ENCODE results near the gene ADAMTSL1.

The ADAMTSL1 gene

DNA sequence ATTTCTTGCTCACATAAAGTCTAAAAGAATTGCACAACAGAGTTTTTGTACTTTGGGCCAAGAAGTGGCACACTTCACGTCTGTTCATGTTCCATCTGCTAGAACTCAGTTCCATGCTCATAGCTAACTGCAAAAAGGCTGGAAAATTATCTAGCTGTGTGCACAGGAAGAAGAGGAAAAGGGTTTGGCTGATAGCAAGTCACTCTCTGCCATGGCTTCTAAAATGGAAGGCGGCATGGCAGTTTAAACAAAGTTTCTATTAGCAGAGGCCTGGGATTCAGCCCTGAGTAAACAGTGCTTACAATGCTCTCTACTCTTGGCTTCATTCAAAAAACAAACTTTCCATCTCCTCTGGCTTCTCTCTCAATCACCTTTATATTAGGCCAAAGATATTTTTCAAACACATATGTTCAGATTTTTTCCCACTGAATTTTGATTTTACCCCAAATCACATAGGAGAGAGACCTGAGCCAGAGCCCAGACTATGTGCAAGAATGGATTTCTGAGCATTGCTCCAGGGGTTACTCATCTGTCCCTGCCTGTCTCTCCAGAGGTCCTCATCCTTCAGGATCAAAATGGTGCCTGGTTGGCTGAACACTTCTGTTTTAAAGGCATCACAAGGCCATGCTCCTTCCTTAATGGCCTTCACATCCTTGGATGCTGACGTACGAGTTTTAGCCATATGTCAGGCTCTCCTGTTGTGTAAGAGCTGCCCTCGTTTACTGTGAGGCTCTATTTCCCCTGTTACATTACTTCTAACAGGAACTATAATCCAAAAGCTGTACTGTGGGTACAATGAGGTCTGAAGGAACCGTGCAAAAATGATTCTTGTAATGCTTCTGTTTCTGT lies 332.5 kb downstream of the ADAMTSL1 start:
- Histone ChIP-seq H3K27ac (replicated peaks) (no peak overlapping the region), H3K4me3 (replicated peaks; ENCODE audit: insufficient read depth, low read length) (no peak overlapping the region), H3K27me3 (ENCODE audit: insufficient read depth, poor library complexity, severe bottlenecking) (no peaks in the 10 kb centered on the region)
- TF ChIP-seq POLR2AphosphoS5 (IDR thresholded peaks at IDR 0.05; ENCODE audit: low read depth): no peak
- TF ChIP-seq, protein P1, sequence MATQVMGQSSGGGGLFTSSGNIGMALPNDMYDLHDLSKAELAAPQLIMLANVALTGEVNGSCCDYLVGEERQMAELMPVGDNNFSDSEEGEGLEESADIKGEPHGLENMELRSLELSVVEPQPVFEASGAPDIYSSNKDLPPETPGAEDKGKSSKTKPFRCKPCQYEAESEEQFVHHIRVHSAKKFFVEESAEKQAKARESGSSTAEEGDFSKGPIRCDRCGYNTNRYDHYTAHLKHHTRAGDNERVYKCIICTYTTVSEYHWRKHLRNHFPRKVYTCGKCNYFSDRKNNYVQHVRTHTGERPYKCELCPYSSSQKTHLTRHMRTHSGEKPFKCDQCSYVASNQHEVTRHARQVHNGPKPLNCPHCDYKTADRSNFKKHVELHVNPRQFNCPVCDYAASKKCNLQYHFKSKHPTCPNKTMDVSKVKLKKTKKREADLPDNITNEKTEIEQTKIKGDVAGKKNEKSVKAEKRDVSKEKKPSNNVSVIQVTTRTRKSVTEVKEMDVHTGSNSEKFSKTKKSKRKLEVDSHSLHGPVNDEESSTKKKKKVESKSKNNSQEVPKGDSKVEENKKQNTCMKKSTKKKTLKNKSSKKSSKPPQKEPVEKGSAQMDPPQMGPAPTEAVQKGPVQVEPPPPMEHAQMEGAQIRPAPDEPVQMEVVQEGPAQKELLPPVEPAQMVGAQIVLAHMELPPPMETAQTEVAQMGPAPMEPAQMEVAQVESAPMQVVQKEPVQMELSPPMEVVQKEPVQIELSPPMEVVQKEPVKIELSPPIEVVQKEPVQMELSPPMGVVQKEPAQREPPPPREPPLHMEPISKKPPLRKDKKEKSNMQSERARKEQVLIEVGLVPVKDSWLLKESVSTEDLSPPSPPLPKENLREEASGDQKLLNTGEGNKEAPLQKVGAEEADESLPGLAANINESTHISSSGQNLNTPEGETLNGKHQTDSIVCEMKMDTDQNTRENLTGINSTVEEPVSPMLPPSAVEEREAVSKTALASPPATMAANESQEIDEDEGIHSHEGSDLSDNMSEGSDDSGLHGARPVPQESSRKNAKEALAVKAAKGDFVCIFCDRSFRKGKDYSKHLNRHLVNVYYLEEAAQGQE (IDR thresholded peaks at IDR 0.05; ENCODE audit: insufficient replicate concordance, low read depth): no peak
- TF ChIP-seq, protein P2, sequence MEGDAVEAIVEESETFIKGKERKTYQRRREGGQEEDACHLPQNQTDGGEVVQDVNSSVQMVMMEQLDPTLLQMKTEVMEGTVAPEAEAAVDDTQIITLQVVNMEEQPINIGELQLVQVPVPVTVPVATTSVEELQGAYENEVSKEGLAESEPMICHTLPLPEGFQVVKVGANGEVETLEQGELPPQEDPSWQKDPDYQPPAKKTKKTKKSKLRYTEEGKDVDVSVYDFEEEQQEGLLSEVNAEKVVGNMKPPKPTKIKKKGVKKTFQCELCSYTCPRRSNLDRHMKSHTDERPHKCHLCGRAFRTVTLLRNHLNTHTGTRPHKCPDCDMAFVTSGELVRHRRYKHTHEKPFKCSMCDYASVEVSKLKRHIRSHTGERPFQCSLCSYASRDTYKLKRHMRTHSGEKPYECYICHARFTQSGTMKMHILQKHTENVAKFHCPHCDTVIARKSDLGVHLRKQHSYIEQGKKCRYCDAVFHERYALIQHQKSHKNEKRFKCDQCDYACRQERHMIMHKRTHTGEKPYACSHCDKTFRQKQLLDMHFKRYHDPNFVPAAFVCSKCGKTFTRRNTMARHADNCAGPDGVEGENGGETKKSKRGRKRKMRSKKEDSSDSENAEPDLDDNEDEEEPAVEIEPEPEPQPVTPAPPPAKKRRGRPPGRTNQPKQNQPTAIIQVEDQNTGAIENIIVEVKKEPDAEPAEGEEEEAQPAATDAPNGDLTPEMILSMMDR (IDR thresholded peaks at IDR 0.05; ENCODE audit: insufficient read depth, low read length): no peak
- no peak for TF ChIP-seq SPI1 (IDR thresholded peaks at IDR 0.05; ENCODE audit: borderline replicate concordance, low read depth)
- TF ChIP-seq GABPA (IDR thresholded peaks at IDR 0.05; ENCODE audit: low read depth): no peak
- no peak for DNase-seq (ENCODE audit: low read depth in 1 of 2, low spot score in 1 of 2)

DNA sequence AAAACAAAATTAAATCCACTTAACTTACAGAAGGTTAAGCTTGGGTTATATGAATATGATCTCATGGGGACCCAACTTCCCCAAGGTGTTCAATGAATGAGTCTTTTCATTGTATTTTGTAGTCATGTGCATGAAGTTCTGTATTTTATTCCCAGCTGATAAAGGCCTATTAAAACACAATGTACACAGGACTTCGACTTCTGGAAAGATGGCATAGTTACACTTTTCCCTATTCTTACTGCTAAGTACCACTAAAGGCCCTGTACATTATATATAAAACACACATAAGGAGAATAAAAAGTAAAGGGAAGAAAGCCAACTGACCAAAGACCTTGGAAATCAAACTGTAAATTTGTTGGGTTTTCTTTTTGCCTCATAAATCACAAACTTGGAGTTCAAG lies 336.6 kb downstream of the ADAMTSL1 start:
- no peaks in the 10 kb centered on the region for H3K27me3 ChIP-seq (ENCODE audit: insufficient read depth, poor library complexity, severe bottlenecking)
- DNase-seq (ENCODE audit: low read depth in 1 of 2, low spot score in 1 of 2): no peak
- TF ChIP-seq POLR2AphosphoS5 (IDR thresholded peaks at IDR 0.05; ENCODE audit: low read depth): no peak
- TF ChIP-seq, protein P2 (IDR thresholded peaks at IDR 0.05; ENCODE audit: insufficient read depth, low read length): no peak
- TF ChIP-seq, protein P1 (IDR thresholded peaks at IDR 0.05; ENCODE audit: insufficient replicate concordance, low read depth): no peak
- TF ChIP-seq SPI1 (IDR thresholded peaks at IDR 0.05; ENCODE audit: borderline replicate concordance, low read depth): no peak
- no peak for TF ChIP-seq GABPA (IDR thresholded peaks at IDR 0.05; ENCODE audit: low read depth)
- no peak overlapping the region for H3K4me3 ChIP-seq (replicated peaks; ENCODE audit: insufficient read depth, low read length)
- no peak overlapping the region for H3K27ac ChIP-seq (replicated peaks)

DNA sequence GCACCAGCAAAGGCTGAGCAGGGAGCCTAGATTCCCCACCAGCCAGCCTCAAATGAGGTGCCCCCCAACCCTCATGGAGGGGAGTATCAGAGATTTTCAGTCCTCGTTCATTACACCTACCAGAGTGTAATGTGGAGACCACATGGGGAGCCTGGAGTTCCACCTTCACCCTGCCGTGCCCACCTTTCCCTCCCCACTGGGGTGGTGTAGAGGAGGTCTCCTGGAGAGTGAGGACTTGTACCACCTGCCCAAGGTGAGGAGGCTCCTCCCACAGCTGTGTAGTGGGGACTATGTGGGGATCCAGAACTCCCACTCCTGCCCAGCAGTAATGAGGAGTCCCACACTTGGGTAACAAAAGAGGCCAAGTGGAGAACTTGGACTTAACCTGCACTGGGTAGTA lies 337.2 kb downstream of the ADAMTSL1 start:
- DNase-seq (ENCODE audit: low read depth in 1 of 2, low spot score in 1 of 2): no peak
- Histone ChIP-seq H3K4me3 (replicated peaks; ENCODE audit: insufficient read depth, low read length) (no peak overlapping the region), H3K27me3 (ENCODE audit: insufficient read depth, poor library complexity, severe bottlenecking) (no peaks in the 10 kb centered on the region), H3K27ac (replicated peaks) (no peak overlapping the region)
- no peak for TF ChIP-seq POLR2AphosphoS5 (IDR thresholded peaks at IDR 0.05; ENCODE audit: low read depth)
- TF ChIP-seq, protein P2 (IDR thresholded peaks at IDR 0.05; ENCODE audit: insufficient read depth, low read length): no peak
- no peak for TF ChIP-seq GABPA (IDR thresholded peaks at IDR 0.05; ENCODE audit: low read depth)
- no peak for TF ChIP-seq SPI1 (IDR thresholded peaks at IDR 0.05; ENCODE audit: borderline replicate concordance, low read depth)
- TF ChIP-seq, protein P1 (IDR thresholded peaks at IDR 0.05; ENCODE audit: insufficient replicate concordance, low read depth): no peak

All from HL-60 (cell line).